Omental fat pad (tissue), 4 donors: ENCODE data around the gene ARL10. TPM values are rescaled to one million over a fixed set of nuclear protein-coding genes. Genes with fewer than 3 reads are reported as not detected.

Source experiments
- ATAC-seq: fragments of 150-250 bp; one replicate; pipeline ENCODE4 v1.9.1; 2016; ENCODE audit warnings: mild to moderate bottlenecking, moderate library complexity; ENCODE audit not compliant: low FRiP score
- DNase-seq: peaks from one replicate; pipeline ENCODE4 v3.0.0-alpha.2; 2019; ENCODE audit warnings: low spot score
- small RNA-seq: library from RNA; depleted of rRNA; stranded (forward); fragments of <200 nt; gene quantifications from one replicate; pipeline ENCODE3, GENCODE V24; 2016
- total RNA-seq, 4 donors: library from RNA; depleted of rRNA; stranded (reverse); fragments of >200 nt; gene quantifications; one replicate each; pipeline ENCODE4 v1.1.0, GENCODE V29; 2016
- TF ChIP-seq, protein P1 (sequence below), 3 donors: fragments of 450-650 bp; IDR thresholded peaks; one replicate each; pipeline ENCODE4 v1.5.1; 2016 to 2017; ENCODE audit warnings: antibody characterized with exemption in 3 of 3, mild to moderate bottlenecking in 3 of 3, moderate library complexity in 2 of 3

ARL10 gene
- total RNA-seq, 4 donors from 2014 or later, result 4.2 to 12.1 (median 6.7) TPM

- ATAC-seq, result no peak
- DNase-seq, result no peak
- TF ChIP-seq, protein P1, sequence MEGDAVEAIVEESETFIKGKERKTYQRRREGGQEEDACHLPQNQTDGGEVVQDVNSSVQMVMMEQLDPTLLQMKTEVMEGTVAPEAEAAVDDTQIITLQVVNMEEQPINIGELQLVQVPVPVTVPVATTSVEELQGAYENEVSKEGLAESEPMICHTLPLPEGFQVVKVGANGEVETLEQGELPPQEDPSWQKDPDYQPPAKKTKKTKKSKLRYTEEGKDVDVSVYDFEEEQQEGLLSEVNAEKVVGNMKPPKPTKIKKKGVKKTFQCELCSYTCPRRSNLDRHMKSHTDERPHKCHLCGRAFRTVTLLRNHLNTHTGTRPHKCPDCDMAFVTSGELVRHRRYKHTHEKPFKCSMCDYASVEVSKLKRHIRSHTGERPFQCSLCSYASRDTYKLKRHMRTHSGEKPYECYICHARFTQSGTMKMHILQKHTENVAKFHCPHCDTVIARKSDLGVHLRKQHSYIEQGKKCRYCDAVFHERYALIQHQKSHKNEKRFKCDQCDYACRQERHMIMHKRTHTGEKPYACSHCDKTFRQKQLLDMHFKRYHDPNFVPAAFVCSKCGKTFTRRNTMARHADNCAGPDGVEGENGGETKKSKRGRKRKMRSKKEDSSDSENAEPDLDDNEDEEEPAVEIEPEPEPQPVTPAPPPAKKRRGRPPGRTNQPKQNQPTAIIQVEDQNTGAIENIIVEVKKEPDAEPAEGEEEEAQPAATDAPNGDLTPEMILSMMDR (IDR thresholded peaks at IDR 0.05), result no peak
Measured at GRCh38 chr5:176429972-176430371, 64.7 kb downstream of the ARL10 start.

Small RNA genes within 50 kb of the gene (small RNA-seq; reads per million reads assigned to genes)
- gene MIR1271, result 6.3 reads per million, percentile 82 among the genes with 10 or more reads in this experiment

Other genes starting within 250 kb of the ARL10 start
- 10 to 100 TPM in 3 of 4 donors, 1 to 10 TPM in 1; 8.3 to 18.0 (median 10.7) TPM for gene SIMC1, start 127.1 kb upstream of the ARL10 start, total RNA-seq
- gene KIAA1191, start 3.7 kb upstream of the ARL10 start, total RNA-seq, result 100 to 1,000 TPM in 1 of 4 donors, 10 to 100 TPM in 3; 77.0 to 103 (median 85.6) TPM
- gene NOP16, start 23.1 kb downstream of the ARL10 start, total RNA-seq, result 10 to 100 TPM in 3 of 4 donors, 1 to 10 TPM in 1; 6.1 to 84.7 (median 24.3) TPM
- gene HIGD2A, start 23.3 kb downstream of the ARL10 start, total RNA-seq, result 100 to 1,000 TPM; 105 to 134 (median 116) TPM
- 100 to 1,000 TPM; 119 to 171 (median 128) TPM for gene CLTB, start 51.1 kb downstream of the ARL10 start, total RNA-seq
- gene FAF2, start 82.9 kb downstream of the ARL10 start, total RNA-seq, result 10 to 100 TPM; 27.6 to 31.1 (median 27.8) TPM
- gene RNF44, start 171.9 kb downstream of the ARL10 start, total RNA-seq, result 10 to 100 TPM in 3 of 4 donors, 1 to 10 TPM in 1; 7.4 to 24.4 (median 10.8) TPM
- gene CDHR2, start 183.9 kb downstream of the ARL10 start, total RNA-seq, result not detected
- gene GPRIN1, start 244.7 kb downstream of the ARL10 start, total RNA-seq, result 1 to 10 TPM in 2 of 4 donors, under 1 TPM in 2; 0.37 to 1.9 (median 0.90) TPM